B cell (primary cell): ENCODE results near the gene SIGLEC6. TPM values are rescaled to one million over a fixed set of nuclear protein-coding genes. Genes with fewer than 3 reads are reported as not detected.

Source experiments
- ATAC-seq: fragments of 200-7000 bp; cut with Tn5 transposase; one replicate; pipeline ENCODE4 v1.10.0; 2021; ENCODE audit warnings: low read depth, mild to moderate bottlenecking, moderate number of reproducible peaks, moderate library complexity
- CTCF ChIA-PET: fragments of 350-600 bp; sonication (Branson Sonifier 250); formaldehyde crosslinking; loops from one replicate; lab custom pipeline; 2021; ENCODE audit warnings: antibody characterized with exemption, inconsistent platforms; lab: Charles Lee
- POLR2A ChIA-PET: fragments of 350-600 bp; sonication (Branson Sonifier 250); formaldehyde crosslinking; loops from one replicate; lab custom pipeline; 2021; ENCODE audit warnings: antibody characterized with exemption; lab: Charles Lee
- DNase-seq: peaks from one replicate; pipeline ENCODE4 v3.0.0; 2013
- H2AFZ ChIP-seq: 2 replicates; pipeline ENCODE4 v1.6.1; 2012; ENCODE audit warnings: mild to moderate bottlenecking, low read depth, low read length; ENCODE audit not compliant: insufficient read depth, poor library complexity, severe bottlenecking
- H3K27ac ChIP-seq, 2 donors: 1 replicate in 1 of 2; 2 replicates in 1 of 2; pipeline ENCODE4 v1.5.1; 2012 to 2013; ENCODE audit warnings: low read length in 2 of 2, mild to moderate bottlenecking in 2 of 2, moderate library complexity in 1 of 2
- H3K27me3 ChIP-seq, 4 experiments: fragments of 200-600 bp in 1 of 4; sonication (generic) in 1 of 4; replicated peaks in 1 of 4; 1 replicate in 2 of 4; 2 replicates in 2 of 4; pipeline versions ENCODE4 v1.6.1 to v1.7.0; 2013 to 2016; ENCODE audit warnings: low read length in 3 of 4, mild to moderate bottlenecking in 2 of 4, mixed read lengths in 1 of 4, moderate library complexity in 1 of 4; ENCODE audit not compliant: insufficient read depth in 4 of 4, control insufficient read depth in 3 of 4; ENCODE audit errors: control extremely low read depth in 1 of 4
- H3K36me3 ChIP-seq, 2 experiments: replicated peaks in 1 of 2; 1 replicate in 1 of 2; 2 replicates in 1 of 2; pipeline versions ENCODE4 v1.6.1 to v1.7.1; 2013; ENCODE audit warnings: low read length in 1 of 2; ENCODE audit not compliant: insufficient read depth in 2 of 2, control insufficient read depth in 1 of 2; ENCODE audit errors: control extremely low read depth in 1 of 2, extremely low read depth in 1 of 2
- H3K4me1 ChIP-seq, 2 donors: fragments of 200-600 bp in 1 of 2; sonication (generic) in 1 of 2; 1 replicate in 1 of 2; 2 replicates in 1 of 2; pipeline versions ENCODE4 v1.5.1 to v1.6.1; 2013 to 2017; ENCODE audit warnings: low read length in 2 of 2; ENCODE audit not compliant: control insufficient read depth in 2 of 2, insufficient read depth in 2 of 2
- H3K4me2 ChIP-seq: replicated peaks from 2 replicates; pipeline ENCODE3; 2012; ENCODE audit warnings: mild to moderate bottlenecking, low read depth, low read length; ENCODE audit not compliant: poor library complexity, severe bottlenecking
- H3K4me3 ChIP-seq, 5 experiments: fragments of 200-600 bp in 1 of 5; sonication (generic) in 1 of 5; 1 replicate in 3 of 5; 2 replicates in 2 of 5; pipeline versions ENCODE4 v1.5.1 to v1.7.0; 2011 to 2016; ENCODE audit warnings: low read length in 4 of 5, mild to moderate bottlenecking in 4 of 5, low read depth in 2 of 5, control low read depth in 1 of 5, moderate library complexity in 1 of 5; ENCODE audit not compliant: insufficient read depth in 1 of 5; ENCODE audit errors: control extremely low read depth in 1 of 5, extremely low read depth in 1 of 5
- H3K79me2 ChIP-seq: fragments of 200-600 bp; sonication (generic); one replicate; pipeline ENCODE4 v1.6.0; 2016; ENCODE audit warnings: low read length; ENCODE audit not compliant: control insufficient read depth, insufficient read depth
- H3K9ac ChIP-seq: fragments of 200-600 bp; sonication (generic); 2 replicates; pipeline ENCODE4 v1.6.1; 2017; ENCODE audit warnings: mild to moderate bottlenecking, low read length, moderate library complexity
- H3K9me3 ChIP-seq, 3 donors: one replicate each; pipeline versions ENCODE4 v1.6.1 to v1.7.1; 2013; ENCODE audit warnings: low read length in 2 of 3; ENCODE audit not compliant: control insufficient read depth in 2 of 3, insufficient read depth in 1 of 3; ENCODE audit errors: control extremely low read depth in 1 of 3
- H4K20me1 ChIP-seq: 2 replicates; pipeline ENCODE4 v1.6.0; 2012; ENCODE audit warnings: mild to moderate bottlenecking, low read length; ENCODE audit not compliant: insufficient read depth, control insufficient read depth, poor library complexity, severe bottlenecking
- H3K27ac Mint-ChIP-seq: one replicate; pipeline ENCODE4 v1.8.0; 2021; ENCODE audit warnings: mixed read lengths
- H3K27me3 Mint-ChIP-seq: one replicate; pipeline ENCODE4 v1.8.0; 2021; ENCODE audit warnings: mixed read lengths
- H3K4me1 Mint-ChIP-seq: one replicate; pipeline ENCODE4 v1.8.0; 2021; ENCODE audit warnings: mixed read lengths
- H3K4me3 Mint-ChIP-seq: one replicate; pipeline ENCODE4 v1.8.0; 2021; ENCODE audit warnings: mixed read lengths
- H3K9me3 Mint-ChIP-seq: one replicate; pipeline ENCODE4 v1.8.0; 2022; ENCODE audit warnings: mixed read lengths; ENCODE audit not compliant: insufficient read depth
- EZH2 ChIP-seq: IDR thresholded peaks from 2 replicates; pipeline ENCODE4 v1.6.1; 2012; ENCODE audit warnings: borderline replicate concordance, low read depth, mild to moderate bottlenecking, moderate library complexity, low read length; ENCODE audit not compliant: insufficient read depth, poor library complexity, severe bottlenecking
- WGBS: methylation state at CpG from one replicate; pipeline ENCODE4 v1.1.5; 2013; ENCODE audit warnings: missing lambda C conversion rate; ENCODE audit not compliant: insufficient coverage; 5-methylcytosine and 5-hydroxymethylcytosine counted together
- intact Hi-C: fragments of 100-400 bp; cut with micrococcal nuclease; formaldehyde crosslinking; loops from one replicate; pipeline ENCODE4 v1.10.0; 2022
- polyA plus RNA-seq: library from polyadenylated mRNA; depleted of rRNA; stranded (reverse); fragments of >200 nt; gene quantifications from 2 replicates; pipeline ENCODE4 v1.2.3, GENCODE V29; 2012
- total RNA-seq, 2 donors: library from RNA; stranded (reverse); fragments of 120-200 nt in 1 of 2; gene quantifications; 1 replicate in 1 of 2; 2 replicates in 1 of 2; pipeline versions ENCODE4 v1.2.3 to v1.2.4, GENCODE V29; 2013 to 2022
- TF ChIP-seq, protein P1 (sequence below): fragments of 200-600 bp; IDR thresholded peaks from one replicate; pipeline ENCODE4 v1.8.0; 2022; ENCODE audit warnings: antibody characterized with exemption, mild to moderate bottlenecking

The SIGLEC6 gene
- total and polyA plus RNA-seq, 2 donors (not counting 1 experiment from before 2014, with no cell fraction given), result 21.2 to 35.4 TPM

DNA sequence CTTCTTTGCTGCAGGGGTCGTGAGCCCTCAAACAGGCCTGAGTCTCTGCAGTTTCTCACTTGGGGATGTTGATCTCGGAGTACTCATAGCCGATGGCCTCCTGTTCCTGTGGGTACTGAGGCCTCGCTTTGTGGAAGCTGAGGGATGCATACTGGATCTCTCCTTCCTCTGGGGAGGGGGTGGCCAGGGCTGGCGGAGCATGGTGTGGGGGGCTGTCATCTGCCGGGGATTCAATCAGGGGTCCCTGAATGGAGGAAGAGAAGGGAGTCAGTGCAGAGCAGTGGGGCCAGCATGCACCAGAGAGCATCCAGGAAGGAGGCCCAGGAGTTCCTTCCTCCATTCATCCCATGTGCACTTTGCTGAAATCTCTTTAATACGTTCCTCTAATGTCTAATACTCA lies 39.9 kb downstream of the SIGLEC6 start:
- TF ChIP-seq EZH2, result no peak
- TF ChIP-seq, protein P1, sequence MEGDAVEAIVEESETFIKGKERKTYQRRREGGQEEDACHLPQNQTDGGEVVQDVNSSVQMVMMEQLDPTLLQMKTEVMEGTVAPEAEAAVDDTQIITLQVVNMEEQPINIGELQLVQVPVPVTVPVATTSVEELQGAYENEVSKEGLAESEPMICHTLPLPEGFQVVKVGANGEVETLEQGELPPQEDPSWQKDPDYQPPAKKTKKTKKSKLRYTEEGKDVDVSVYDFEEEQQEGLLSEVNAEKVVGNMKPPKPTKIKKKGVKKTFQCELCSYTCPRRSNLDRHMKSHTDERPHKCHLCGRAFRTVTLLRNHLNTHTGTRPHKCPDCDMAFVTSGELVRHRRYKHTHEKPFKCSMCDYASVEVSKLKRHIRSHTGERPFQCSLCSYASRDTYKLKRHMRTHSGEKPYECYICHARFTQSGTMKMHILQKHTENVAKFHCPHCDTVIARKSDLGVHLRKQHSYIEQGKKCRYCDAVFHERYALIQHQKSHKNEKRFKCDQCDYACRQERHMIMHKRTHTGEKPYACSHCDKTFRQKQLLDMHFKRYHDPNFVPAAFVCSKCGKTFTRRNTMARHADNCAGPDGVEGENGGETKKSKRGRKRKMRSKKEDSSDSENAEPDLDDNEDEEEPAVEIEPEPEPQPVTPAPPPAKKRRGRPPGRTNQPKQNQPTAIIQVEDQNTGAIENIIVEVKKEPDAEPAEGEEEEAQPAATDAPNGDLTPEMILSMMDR, result no peak
- ChIA-PET CTCF (no interaction called here), POLR2A (no interaction called here)
- Histone ChIP-seq H3K36me3 (no peaks in the 10 kb centered on the region), H3K4me3 (no peak overlapping the region), H3K27ac (no peak overlapping the region), H3K9ac (no peak overlapping the region), H3K4me1 (no peaks in the 10 kb centered on the region), H3K27me3 (peaks cover 0 to 10% (median 0%) of the 10 kb centered on the region in 4 experiments), H3K9me3 (peaks cover 0 to 3% (median 0%) of the 10 kb centered on the region in 3 donors), H2AFZ (no peak overlapping the region), H3K4me2 (no peak overlapping the region), H3K79me2 (no peaks in the 10 kb centered on the region), H4K20me1 (no peaks in the 10 kb centered on the region)
- ATAC-seq (no peak), DNase-seq (no peak)
- intact Hi-C loops, result no loop called here
- Mint-ChIP-seq H3K9me3 (no peaks in the 10 kb centered on the region), H3K27ac (no peak overlapping the region), H3K4me1 (no peaks in the 10 kb centered on the region), H3K27me3 (peaks cover 40% of the 10 kb centered on the region), H3K4me3 (no peak overlapping the region)
- 84% methylated on average over 5 of the region's 7 CpGs for WGBS

GRCh38 chr19:51490676-51491075 lies 40.8 kb downstream of the SIGLEC6 start:
- Histone ChIP-seq H4K20me1 (no peaks in the 10 kb centered on the region), H3K4me1 (no peaks in the 10 kb centered on the region), H3K9ac (no peak overlapping the region), H2AFZ (no peak overlapping the region), H3K4me3 (no peak overlapping the region), H3K27ac (no peak overlapping the region), H3K79me2 (no peaks in the 10 kb centered on the region), H3K36me3 (no peaks in the 10 kb centered on the region), H3K27me3 (peaks cover 0 to 8% (median 0%) of the 10 kb centered on the region in 4 experiments), H3K9me3 (peaks cover 0 to 4% (median 0%) of the 10 kb centered on the region in 3 donors), H3K4me2 (no peak overlapping the region)
- no peak for DNase-seq
- Mint-ChIP-seq H3K27me3 (peaks cover 45% of the 10 kb centered on the region), H3K9me3 (no peaks in the 10 kb centered on the region), H3K4me3 (no peak overlapping the region), H3K27ac (no peak overlapping the region), H3K4me1 (no peaks in the 10 kb centered on the region)
- WGBS, result 73% methylated on average over 14 of the region's 14 CpGs
- no peak for TF ChIP-seq EZH2
- TF ChIP-seq, protein P1, result no peak
- ChIA-PET POLR2A (no interaction called here), CTCF (interaction anchor here (1.6 kb wide), 1 partner anchor 170 kb away, joined by 4 read pairs; no protein-coding TSS in a partner anchor)
- intact Hi-C loops, result no loop called here
- ATAC-seq, result no peak
